Osteoblast (primary cell): ENCODE data around the gene IL1RL2. TPM values are rescaled to one million over a fixed set of nuclear protein-coding genes. Genes with fewer than 3 reads are reported as not detected.

ENCODE experiments used
- DNase-seq: peaks from one replicate; pipeline ENCODE4 v3.0.0; 2011; ENCODE audit warnings: low spot score, mixed read lengths; ENCODE audit not compliant: insufficient read length; ENCODE audit errors: missing footprints
- H2AFZ ChIP-seq: 2 replicates; pipeline ENCODE4 v1.6.0; 2011; ENCODE audit warnings: mild to moderate bottlenecking, low read length
- H3K27ac ChIP-seq: 2 replicates; pipeline ENCODE4 v1.5.1; 2011; ENCODE audit warnings: mild to moderate bottlenecking, low read depth, low read length, moderate library complexity
- H3K27me3 ChIP-seq: 2 replicates; pipeline ENCODE4 v1.6.0; 2012; ENCODE audit warnings: mild to moderate bottlenecking, control low read depth, inconsistent platforms, low read length, moderate library complexity; ENCODE audit not compliant: insufficient read depth
- H3K36me3 ChIP-seq: 2 replicates; pipeline ENCODE4 v1.5.1; 2011; ENCODE audit warnings: mild to moderate bottlenecking, low read length, control low read depth, moderate library complexity; ENCODE audit not compliant: insufficient read depth
- H3K4me1 ChIP-seq: 2 replicates; pipeline ENCODE4 v1.5.1; 2011; ENCODE audit warnings: mild to moderate bottlenecking, low read length, control low read depth, moderate library complexity; ENCODE audit not compliant: insufficient read depth
- H3K4me2 ChIP-seq: 2 replicates; pipeline ENCODE4 v1.6.0; 2011; ENCODE audit warnings: mild to moderate bottlenecking, low read length; ENCODE audit not compliant: insufficient read depth
- H3K4me3 ChIP-seq: fragments of 200-600 bp; sonication (generic); 3 replicates; pipeline ENCODE4 v1.5.1; 2012; ENCODE audit warnings: mild to moderate bottlenecking, low read length, inconsistent platforms; ENCODE audit not compliant: insufficient read depth
- H3K79me2 ChIP-seq: 2 replicates; pipeline ENCODE4 v1.6.0; 2012; ENCODE audit warnings: mild to moderate bottlenecking, low read length, control low read depth, inconsistent platforms; ENCODE audit not compliant: insufficient read depth
- H3K9me3 ChIP-seq: 2 replicates; pipeline ENCODE4 v1.5.1; 2011; ENCODE audit warnings: low read depth, low read length, control low read depth
- H4K20me1 ChIP-seq: 2 replicates; pipeline ENCODE4 v1.6.0; 2012; ENCODE audit warnings: mild to moderate bottlenecking, low read length, control low read depth; ENCODE audit not compliant: insufficient read depth
- CTCF ChIP-seq: IDR thresholded peaks from 2 replicates; pipeline ENCODE4 v1.5.1; 2011; ENCODE audit warnings: mild to moderate bottlenecking, low read depth, low read length, moderate library complexity; ENCODE audit errors: extremely low read depth
- total RNA-seq: library from RNA; depleted of rRNA; stranded (reverse); fragments of >200 nt; gene quantifications from 2 replicates; pipeline ENCODE4 v1.2.3, GENCODE V29; 2012

Gene IL1RL2
- total RNA-seq, 1 donor, result 0.72 TPM

GRCh38 chr2:102273619-102274211 lies 86.9 kb downstream of the IL1RL2 start:
- Histone ChIP-seq H3K4me3 (no peak overlapping the region), H3K27me3 (peaks cover 30% of the 10 kb centered on the region), H3K36me3 (no peaks in the 10 kb centered on the region), H3K27ac (no peak overlapping the region), H4K20me1 (no peaks in the 10 kb centered on the region), H3K4me1 (peaks cover 4% of the 10 kb centered on the region), H2AFZ (no peak overlapping the region), H3K79me2 (no peaks in the 10 kb centered on the region), H3K9me3 (no peaks in the 10 kb centered on the region), H3K4me2 (no peak overlapping the region)
- TF ChIP-seq CTCF, result no peak
- DNase-seq, result no peak

GRCh38 chr2:102276549-102277201 lies 89.9 kb downstream of the IL1RL2 start:
- H3K4me1 ChIP-seq, result no peaks in the 10 kb centered on the region
- no peaks in the 10 kb centered on the region for H3K9me3 ChIP-seq
- no peak overlapping the region for H2AFZ ChIP-seq
- no peak overlapping the region for H3K4me2 ChIP-seq
- H4K20me1 ChIP-seq, result no peaks in the 10 kb centered on the region
- H3K79me2 ChIP-seq, result no peaks in the 10 kb centered on the region
- no peak for DNase-seq
- H3K4me3 ChIP-seq, result no peak overlapping the region
- H3K27ac ChIP-seq, result no peak overlapping the region
- no peaks in the 10 kb centered on the region for H3K36me3 ChIP-seq
- no peak for TF ChIP-seq CTCF
- peaks cover 22% of the 10 kb centered on the region for H3K27me3 ChIP-seq

GRCh38 chr2:102277202-102277700 lies 90.4 kb downstream of the IL1RL2 start:
- no peaks in the 10 kb centered on the region for H3K79me2 ChIP-seq
- no peak overlapping the region for H2AFZ ChIP-seq
- H4K20me1 ChIP-seq, result no peaks in the 10 kb centered on the region
- no peak for TF ChIP-seq CTCF
- H3K4me2 ChIP-seq, result no peak overlapping the region
- peaks cover 21% of the 10 kb centered on the region for H3K27me3 ChIP-seq
- H3K4me1 ChIP-seq, result no peaks in the 10 kb centered on the region
- H3K27ac ChIP-seq, result no peak overlapping the region
- no peaks in the 10 kb centered on the region for H3K36me3 ChIP-seq
- H3K4me3 ChIP-seq, result no peak overlapping the region
- DNase-seq, result no peak
- H3K9me3 ChIP-seq, result no peaks in the 10 kb centered on the region

- TF ChIP-seq CTCF, result no peak
Measured at GRCh38 chr2:102278720-102279390, 92.0 kb downstream of the IL1RL2 start.

More at GRCh38 chr2:102278720-102279390, 92.0 kb downstream of the IL1RL2 start:
- Histone ChIP-seq H4K20me1 (no peaks in the 10 kb centered on the region), H3K4me3 (no peak overlapping the region), H3K27ac (no peak overlapping the region), H3K4me2 (no peak overlapping the region), H3K79me2 (no peaks in the 10 kb centered on the region), H3K27me3 (peaks cover 9% of the 10 kb centered on the region), H3K4me1 (no peaks in the 10 kb centered on the region), H3K9me3 (no peaks in the 10 kb centered on the region), H2AFZ (no peak overlapping the region), H3K36me3 (no peaks in the 10 kb centered on the region)
- no peak for DNase-seq
